K562 (cell line): ENCODE data around the gene SF3A2. TPM values are rescaled to one million over a fixed set of nuclear protein-coding genes. Genes with fewer than 3 reads are reported as not detected.

ENCODE experiments used
- ATAC-seq: fragments of 200-7000 bp; cut with Tn5 transposase; 3 replicates; pipeline ENCODE4 v1.9.1; 2020; ENCODE audit warnings: moderate library complexity
- BruUV-seq: library from RNA; stranded (reverse); fragments of 400-500 nt; replicated peaks from 2 replicates; lab custom pipeline; 2021; lab: Mats Ljungman, UMichigan
- CTCF ChIA-PET: fragments of 300-600 bp; formaldehyde crosslinking; extraction: SDS; loops from one replicate; lab custom pipeline; 2021; ENCODE audit warnings: low intra/inter-chr PET ratio; lab: Yijun Ruan, JAX
- POLR2A ChIA-PET: fragments of 300-600, 350-650 bp; sonication (Branson Sonifier 250); formaldehyde crosslinking; extraction: SDS; loops from one replicate; lab custom pipeline; 2021; ENCODE audit warnings: antibody characterized with exemption, inconsistent platforms; lab: Yijun Ruan, JAX
- DNase-seq, 4 experiments: peaks; one replicate each; pipeline versions ENCODE4 v3.0.0 to v3.0.0-alpha.2; 2011 to 2018; ENCODE audit warnings: low spot score in 3 of 4, mixed read lengths in 3 of 4; ENCODE audit errors: extremely low read depth in 1 of 4
- FAIRE-seq: peaks from 2 replicates; lab custom pipeline; 2011; peaks lifted over from hg19 to GRCh38; lab: Jason Lieb, UNC
- H2AFZ ChIP-seq: 2 replicates; pipeline ENCODE4 v1.6.0; 2011; ENCODE audit warnings: low read depth, low read length, control low read depth, inconsistent platforms
- H3K27ac ChIP-seq: fragments of 200-600 bp; 3 replicates; pipeline ENCODE4 v1.8.0; 2011; ENCODE audit warnings: low read depth, mild to moderate bottlenecking, control low read depth, inconsistent platforms, low read length, moderate library complexity, mixed read lengths; ENCODE audit errors: extremely low read depth
- H3K27me3 ChIP-seq, 2 experiments: fragments of 300-600 bp in 1 of 2; 2 replicates in 1 of 2; 3 replicates in 1 of 2; pipeline versions ENCODE4 v1.6.0 to v1.8.0; 2011; ENCODE audit warnings: inconsistent platforms in 2 of 2, low read length in 2 of 2, mild to moderate bottlenecking in 1 of 2, mixed read lengths in 1 of 2, moderate library complexity in 1 of 2; ENCODE audit not compliant: control insufficient read depth in 2 of 2, insufficient read depth in 2 of 2
- H3K36me3 ChIP-seq: fragments of 300-600 bp; 3 replicates; pipeline ENCODE4 v1.8.0; 2011; ENCODE audit warnings: mild to moderate bottlenecking, low read length, inconsistent platforms; ENCODE audit not compliant: control insufficient read depth, insufficient read depth
- H3K4me1 ChIP-seq, 2 experiments: fragments of 200-600 bp in 1 of 2; replicated peaks in 1 of 2; 2 replicates in 1 of 2; 3 replicates in 1 of 2; pipeline versions ENCODE4 v1.5.1 to v1.8.0; 2011; ENCODE audit warnings: inconsistent platforms in 2 of 2, low read length in 2 of 2, mild to moderate bottlenecking in 1 of 2, mixed read lengths in 1 of 2, moderate library complexity in 1 of 2; ENCODE audit not compliant: control insufficient read depth in 2 of 2, insufficient read depth in 2 of 2
- H3K4me2 ChIP-seq: 2 replicates; pipeline ENCODE4 v1.6.1; 2011; ENCODE audit warnings: low read length, control low read depth, inconsistent platforms, mixed read lengths; ENCODE audit not compliant: insufficient read depth
- H3K4me3 ChIP-seq: fragments of 200-600 bp; sonication (generic), shearing (Covaris generic); 2 replicates; pipeline ENCODE4 v1.5.1; 2016; ENCODE audit warnings: control low read depth, inconsistent platforms
- H3K79me2 ChIP-seq: fragments of 200-600 bp; 3 replicates; pipeline ENCODE4 v1.8.0; 2011; ENCODE audit warnings: low read length, inconsistent platforms; ENCODE audit not compliant: control insufficient read depth, insufficient read depth
- H3K9ac ChIP-seq, 2 experiments: 2 replicates each; pipeline versions ENCODE4 v1.6.0 to v1.6.1; 2011; ENCODE audit warnings: low read depth in 2 of 2, low read length in 2 of 2, control low read depth in 1 of 2, inconsistent platforms in 1 of 2, mild to moderate bottlenecking in 1 of 2, mixed read lengths in 1 of 2; ENCODE audit not compliant: insufficient read depth in 1 of 2
- H3K9me1 ChIP-seq: one replicate; pipeline ENCODE4 v1.6.0; 2011; ENCODE audit warnings: inconsistent platforms, mild to moderate bottlenecking, low read length, moderate library complexity; ENCODE audit not compliant: control insufficient read depth, insufficient read depth
- H3K9me3 ChIP-seq: replicated peaks from 2 replicates; pipeline ENCODE4 v1.5.1; 2011; ENCODE audit warnings: low read depth, low read length, inconsistent platforms; ENCODE audit not compliant: control insufficient read depth, insufficient read depth
- H4K20me1 ChIP-seq: replicated peaks from 2 replicates; pipeline ENCODE4 v1.6.1; 2011; ENCODE audit warnings: low read length, inconsistent platforms, mixed read lengths; ENCODE audit not compliant: control insufficient read depth, insufficient read depth
- CTCF ChIP-seq, 3 experiments: IDR thresholded peaks in 2 of 3; conservative IDR thresholded peaks in 1 of 3; 2 replicates each; pipeline ENCODE4 v1.5.1; 2011 to 2012; ENCODE audit warnings: low read length in 3 of 3, mild to moderate bottlenecking in 3 of 3, control low read depth in 2 of 3, improper control_type of control experiment in 1 of 3, inconsistent platforms in 1 of 3, low read depth in 1 of 3, mixed read lengths in 1 of 3, moderate library complexity in 1 of 3; ENCODE audit not compliant: insufficient read depth in 2 of 3
- HNRNPL ChIP-seq: fragments of 200-400 bp; formaldehyde crosslinking; IDR thresholded peaks from 2 replicates; pipeline ENCODE4 v1.6.1; 2017; ENCODE audit warnings: low read depth, mild to moderate bottlenecking, low read length
- LCOR ChIP-seq: sonication (generic); formaldehyde crosslinking; IDR thresholded peaks from 2 replicates; pipeline ENCODE4 v1.8.0; 2022; ENCODE audit warnings: mild to moderate bottlenecking, missing genetic modification reagents
- NFYB ChIP-seq: IDR thresholded peaks from 2 replicates; pipeline ENCODE4 v1.6.1; 2011; ENCODE audit warnings: mild to moderate bottlenecking, moderate library complexity; ENCODE audit not compliant: insufficient read length; ENCODE audit errors: extremely low read depth
- RBM14 ChIP-seq: fragments of 200-400 bp; formaldehyde crosslinking; IDR thresholded peaks from 2 replicates; pipeline ENCODE4 v1.6.1; 2018; ENCODE audit warnings: low read depth, mild to moderate bottlenecking, low read length, moderate library complexity, borderline replicate concordance; ENCODE audit not compliant: insufficient read depth
- STAT5A ChIP-seq: IDR thresholded peaks from 2 replicates; pipeline ENCODE4 v1.6.1; 2012; ENCODE audit warnings: low read length, inconsistent platforms, borderline replicate concordance
- TEAD1 ChIP-seq, 2 experiments: fragments of 450-650 bp in 1 of 2; sonication (generic) in 1 of 2; formaldehyde crosslinking; IDR thresholded peaks; 2 replicates each; pipeline versions ENCODE4 v1.4.0 to v1.8.0; 2020 to 2022; ENCODE audit warnings: mild to moderate bottlenecking in 2 of 2, missing genetic modification reagents in 1 of 2
- ZBTB43 ChIP-seq: sonication (generic); formaldehyde crosslinking; IDR thresholded peaks from 2 replicates; pipeline ENCODE4 v1.8.0; 2023; ENCODE audit warnings: mild to moderate bottlenecking, missing genetic modification reagents
- ZNF121 ChIP-seq: sonication (generic); formaldehyde crosslinking; conservative IDR thresholded peaks from 2 replicates; pipeline ENCODE4 v1.8.0; 2022; ENCODE audit warnings: missing genetic modification reagents
- ZNF384 ChIP-seq: IDR thresholded peaks from 2 replicates; pipeline ENCODE4 v1.6.1; 2012; ENCODE audit warnings: low read depth, low read length, improper control_type of control experiment
- ZNF699 ChIP-seq: fragments of 250-450 bp; sonication (Bioruptor Pico); IDR thresholded peaks from 2 replicates; pipeline ENCODE4 v1.8.0; 2021; ENCODE audit warnings: mild to moderate bottlenecking, moderate library complexity; ENCODE audit not compliant: insufficient replicate concordance
- WGBS: fragments of 100-300 bp; shearing (Covaris generic); methylation state at CpG from one replicate; pipeline ENCODE4 v1.1.6; 2016; ENCODE audit warnings: low coverage, mixed read lengths; ENCODE audit not compliant: insufficient coverage; ENCODE audit errors: missing lambda C conversion rate; 5-methylcytosine and 5-hydroxymethylcytosine counted together
- in situ Hi-C: fragments of 300-500 bp; cut with MboI; formaldehyde crosslinking; loops from 4 replicates; pipeline ENCODE4 v1.15.0; 2018; ENCODE audit warnings: inconsistent platforms, mixed read lengths
- intact Hi-C: fragments of 100-400 bp; cut with micrococcal nuclease; formaldehyde crosslinking; loops from 2 replicates; pipeline ENCODE4 v1.14.2; 2022
- polyA plus RNA-seq, 8 experiments: library from polyadenylated mRNA; depleted of rRNA in 4 of 8; stranded (reverse) in 5 of 8; unstranded in 3 of 8; fragments of >200 nt; fragmentation: Nextera tagmentation in 2 of 8; fragmentation: Illumina TruSeq in 1 of 8; extraction: Ambion mirVana in 2 of 8; extraction: Trizol in 1 of 8; gene quantifications; 2 replicates each; pipeline versions ENCODE4 v1.2.1 to v1.2.3, GENCODE V29; 2011 to 2014; ENCODE audit warnings: inconsistent platforms in 1 of 8, missing spikeins in 1 of 8
- total RNA-seq, 7 experiments: library from RNA; depleted of rRNA in 6 of 7; stranded (reverse); fragments of >200 nt in 6 of 7; fragmentation: Illumina TruSeq in 2 of 7; extraction: Trizol in 2 of 7; gene quantifications; 2 replicates each; pipeline versions ENCODE4 v1.2.1 to v1.2.3, GENCODE V29; 2011 to 2021; ENCODE audit warnings: low replicate concordance in 1 of 7

Gene SF3A2
- total and polyA plus RNA-seq, 9 of the 15 experiments (the other 6 are each of a cell fraction or from before 2014, with no cell fraction given): 0.17 to 194 (median 22.8) TPM

GRCh38 chr19:2254064-2254872, 17.6 kb downstream of the SF3A2 start:
- no peaks in the 10 kb centered on the region for H3K27me3 ChIP-seq
- H3K4me2 ChIP-seq: no peak overlapping the region
- ChIA-PET CTCF (no interaction called here), POLR2A (interaction anchor here (0.6 to 1.7 kb wide), 6 partner anchors 8 to 21 kb away, joined by 3 to 9 read pairs (median 6); no protein-coding TSS in a partner anchor)
- H3K4me3 ChIP-seq: no peak overlapping the region
- WGBS: 64% methylated on average over 17 of the region's 20 CpGs
- H3K9me3 ChIP-seq: no peaks in the 10 kb centered on the region
- H3K9ac ChIP-seq: peak overlapping the region in 1 of 2 experiments; percentile 52; a peak in 1 of 4 replicates
- no peaks in the 10 kb centered on the region for H3K79me2 ChIP-seq
- FAIRE-seq (no peak), ATAC-seq (no peak)
- H4K20me1 ChIP-seq: no peaks in the 10 kb centered on the region
- H3K36me3 ChIP-seq: peaks cover 2% of the 10 kb centered on the region; the same call in 1 of the 3 replicates
- intact Hi-C loops: no loop called here
- no peaks in the 10 kb centered on the region for H3K9me1 ChIP-seq
- no peak for TF ChIP-seq RBM14
- TF ChIP-seq ZBTB43 (CRISPR knock-in tag): no peak
- TF ChIP-seq TEAD1 (CRISPR knock-in tag; IDR thresholded peaks at IDR 0.05): no peak
- peak; percentile 68 for TF ChIP-seq ZNF121 (CRISPR knock-in tag)
- TF ChIP-seq HNRNPL: no peak
- TF ChIP-seq CTCF (IDR thresholded peaks at IDR 0.05 in 2 of 3, conservative IDR thresholded peaks at IDR 0.05 in 1 of 3; ENCODE audit: insufficient read depth in 2 of 3, low read depth in 1 of 3, low read length in 3 of 3): peak in 2 of 3 experiments; percentile 9 to 28; a peak in 1 of 6 replicates
- no peak for TF ChIP-seq ZNF699 (CRISPR knock-in tag)
- TF ChIP-seq ZNF384: no peak
- TF ChIP-seq LCOR (CRISPR knock-in tag): no peak
- no peak for TF ChIP-seq NFYB
- no peak for TF ChIP-seq STAT5A
- TF ChIP-seq, all 486 proteins: peak for 2
- Histone ChIP-seq H3K27ac (no peak overlapping the region), H3K4me1 (peaks cover 0 to 64% of the 10 kb centered on the region in 2 experiments; a peak in 2 of 5 replicates), H2AFZ (no peak overlapping the region)
- in situ Hi-C loops: no loop called here
- BruUV-seq: no TSS peak
- no peak for DNase-seq
